Testis (tissue), 3 donors: Measurements from ENCODE around the gene MRGPRX2. TPM values are rescaled to one million over a fixed set of nuclear protein-coding genes. Genes with fewer than 3 reads are reported as not detected.
A peak's percentile ranks its signal among the peaks of the same experiment; 100 is the strongest.

Source experiments
- DNase-seq: peaks from one replicate; pipeline ENCODE4 v3.0.0-alpha.2; 2019
- H3K27ac ChIP-seq, 2 donors: fragments of 200-600 bp; sonication (generic); one replicate each; pipeline ENCODE4 v1.5.1; 2019
- H3K27me3 ChIP-seq: fragments of 200-600 bp; sonication (generic); one replicate; pipeline ENCODE4 v1.5.1; 2019
- H3K36me3 ChIP-seq: fragments of 200-600 bp; sonication (generic); one replicate; pipeline ENCODE4 v1.5.1; 2017; ENCODE audit warnings: low read depth; ENCODE audit errors: missing control alignments
- H3K4me1 ChIP-seq: fragments of 200-600 bp; sonication (generic); one replicate; pipeline ENCODE4 v1.5.1; 2019
- H3K4me3 ChIP-seq, 2 donors: fragments of 200-600 bp; sonication (generic); one replicate each; pipeline ENCODE4 v1.5.1; 2017 to 2019
- H3K9me3 ChIP-seq: fragments of 200-600 bp; sonication (generic); one replicate; pipeline ENCODE4 v1.5.1; 2017
- CTCF ChIP-seq, 3 experiments: fragments of 450-650 bp in 2 of 3; fragments of 200-600 bp in 1 of 3; sonication (generic) in 1 of 3; IDR thresholded peaks; one replicate each; pipeline ENCODE4 v1.5.1; 2016 to 2019; ENCODE audit warnings: antibody characterized with exemption in 3 of 3, mild to moderate bottlenecking in 2 of 3, moderate library complexity in 1 of 3
- POLR2A ChIP-seq: fragments of 450-650 bp; IDR thresholded peaks from one replicate; pipeline ENCODE4 v1.6.1; 2017; ENCODE audit warnings: antibody characterized with exemption, mild to moderate bottlenecking, moderate library complexity
- WGBS, 2 donors: methylation state at CpG; one replicate each; pipeline ENCODE4 v1.1.5; 2018; 5-methylcytosine and 5-hydroxymethylcytosine counted together
- intact Hi-C: fragments of 100-400 bp; cut with DNase I; formaldehyde crosslinking; loops from one replicate; pipeline ENCODE4 v1.15.1; 2023; ENCODE audit warnings: low total_unique reads
- polyA plus RNA-seq: library from polyadenylated mRNA; stranded (reverse); fragments of 350-450 nt; fragmentation: Illumina TruSeq; extraction: RNeasy Lipid Tissue Mini Kit (QIAGEN cat#74804); gene quantifications from one replicate; pipeline ENCODE4 v1.2.3, GENCODE V29; 2014; ENCODE audit warnings: low read depth, low replicate concordance; ENCODE audit not compliant: insufficient read depth
- total RNA-seq, 2 donors: library from RNA; depleted of rRNA; stranded (reverse); fragments of >200 nt; gene quantifications; one replicate each; pipeline ENCODE4 v1.2.3, GENCODE V29; 2016

The MRGPRX2 gene
- total and polyA plus RNA-seq, 3 donors from 2014 or later: 0.50 TPM; not detected in 2

GRCh38 chr11:19073454-19074415 is 13.2 kb upstream of the MRGPRX2 start:
- no peak for DNase-seq
- TF ChIP-seq CTCF (IDR thresholded peaks at IDR 0.05): no peak
- TF ChIP-seq POLR2A: no peak
- H3K4me3 ChIP-seq: no peak overlapping the region
- 67 to 72% methylated on average over 10 of the region's 10 CpGs for WGBS, 2 donors
- no peak overlapping the region for H3K27ac ChIP-seq
- H3K36me3 ChIP-seq: no peaks in the 10 kb centered on the region
- no peaks in the 10 kb centered on the region for H3K9me3 ChIP-seq
- no peaks in the 10 kb centered on the region for H3K4me1 ChIP-seq
- intact Hi-C loops: loop anchor here (10.0 kb wide), 1 partner anchor 481 kb away; no protein-coding TSS in a partner anchor
- no peaks in the 10 kb centered on the region for H3K27me3 ChIP-seq

- WGBS, 2 donors: 93 to 100% methylated on average over 2 to 5 of the region's 5 CpGs
- no peaks in the 10 kb centered on the region for H3K36me3 ChIP-seq
- no peaks in the 10 kb centered on the region for H3K27me3 ChIP-seq
- H3K9me3 ChIP-seq: no peaks in the 10 kb centered on the region
- no peak for TF ChIP-seq CTCF (IDR thresholded peaks at IDR 0.05)
- no peak for TF ChIP-seq POLR2A
- H3K27ac ChIP-seq: no peak overlapping the region
- H3K4me3 ChIP-seq: no peak overlapping the region
- intact Hi-C loops: loop anchor here (10.0 kb wide), 1 partner anchor 482 kb away; no protein-coding TSS in a partner anchor
- H3K4me1 ChIP-seq: no peaks in the 10 kb centered on the region
- DNase-seq: no peak
Measured at GRCh38 chr11:19072464-19072863, 11.9 kb upstream of the MRGPRX2 start.

- 4 to 5% methylated on average over 11 of the region's 11 CpGs for WGBS, 2 donors
- Histone ChIP-seq H3K36me3 (no peaks in the 10 kb centered on the region), H3K27me3 (no peaks in the 10 kb centered on the region), H3K27ac (no peak overlapping the region), H3K4me1 (no peaks in the 10 kb centered on the region), H3K4me3 (no peak overlapping the region), H3K9me3 (no peaks in the 10 kb centered on the region)
- TF ChIP-seq POLR2A (no peak), CTCF (IDR thresholded peaks at IDR 0.05) (peak; percentile 83 to 88 (median 85))
- intact Hi-C loops: loop anchor here (10.0 kb wide), 1 partner anchor 484 kb away; no protein-coding TSS in a partner anchor
- DNase-seq: peak; percentile 79
Measured at GRCh38 chr11:19071255-19071654, 10.7 kb upstream of the MRGPRX2 start.

GRCh38 chr11:19059833-19060232 is 684 bp downstream of the MRGPRX2 start:
- no peaks in the 10 kb centered on the region for H3K27me3 ChIP-seq
- no peaks in the 10 kb centered on the region for H3K36me3 ChIP-seq
- TF ChIP-seq POLR2A (no peak), CTCF (IDR thresholded peaks at IDR 0.05) (no peak)
- H3K4me1 ChIP-seq: no peaks in the 10 kb centered on the region
- intact Hi-C loops: no loop called here
- H3K27ac ChIP-seq: no peak overlapping the region
- no peaks in the 10 kb centered on the region for H3K9me3 ChIP-seq
- no peak overlapping the region for H3K4me3 ChIP-seq
- WGBS, 2 donors: 70 to 74% methylated on average over 5 of the region's 5 CpGs
- no peak for DNase-seq
